WTC11 (cell line): ENCODE data around the gene ACOXL.

Experiments used
- CREB1 ChIP-seq: sonication (generic); formaldehyde crosslinking; IDR thresholded peaks from 2 replicates; pipeline ENCODE4 v1.8.0; 2023; ENCODE audit warnings: mild to moderate bottlenecking, missing genetic modification reagents
- CTCF ChIP-seq: fragments of 200-600 bp; IDR thresholded peaks from 2 replicates; pipeline ENCODE4 v1.8.0; 2022; ENCODE audit warnings: antibody characterized with exemption
- GABPB1 ChIP-seq: sonication (generic); formaldehyde crosslinking; IDR thresholded peaks from 2 replicates; pipeline ENCODE4 v1.8.1; 2023; ENCODE audit warnings: mild to moderate bottlenecking, missing genetic modification reagents
- MAX ChIP-seq: sonication (generic); formaldehyde crosslinking; IDR thresholded peaks from 2 replicates; pipeline ENCODE4 v1.8.0; 2022; ENCODE audit warnings: mild to moderate bottlenecking, missing genetic modification reagents
- ZNF423 ChIP-seq: fragments of 250-450 bp; sonication (Bioruptor Pico); IDR thresholded peaks from 2 replicates; pipeline ENCODE4 v2.1.2; 2022; ENCODE audit warnings: mild to moderate bottlenecking, moderate library complexity
- TF ChIP-seq, protein P1 (sequence below): sonication (generic); formaldehyde crosslinking; IDR thresholded peaks from 2 replicates; pipeline ENCODE4 v1.8.1; 2022; ENCODE audit warnings: low read depth, missing genetic modification reagents, borderline replicate concordance
- TF ChIP-seq, protein P2 (sequence below): sonication (generic); formaldehyde crosslinking; IDR thresholded peaks from 2 replicates; pipeline ENCODE4 v1.8.1; 2023; ENCODE audit warnings: mild to moderate bottlenecking, missing genetic modification reagents, moderate library complexity
- TF ChIP-seq, protein P3 (sequence below): fragments of 250-450 bp; sonication (Bioruptor Pico); IDR thresholded peaks from 2 replicates; pipeline ENCODE4 v2.1.2; 2022; ENCODE audit warnings: mild to moderate bottlenecking, moderate library complexity
- TF ChIP-seq, protein P4 (sequence below): sonication (generic); formaldehyde crosslinking; IDR thresholded peaks from 2 replicates; pipeline ENCODE4 v1.8.0; 2023; ENCODE audit warnings: missing genetic modification reagents, mild to moderate bottlenecking, borderline replicate concordance

- TF ChIP-seq CREB1 (no peak), CTCF (no peak), ZNF423 (CRISPR knock-in tag) (no peak), GABPB1 (CRISPR knock-in tag) (no peak), MAX (CRISPR knock-in tag) (no peak)
- TF ChIP-seq, protein P1, sequence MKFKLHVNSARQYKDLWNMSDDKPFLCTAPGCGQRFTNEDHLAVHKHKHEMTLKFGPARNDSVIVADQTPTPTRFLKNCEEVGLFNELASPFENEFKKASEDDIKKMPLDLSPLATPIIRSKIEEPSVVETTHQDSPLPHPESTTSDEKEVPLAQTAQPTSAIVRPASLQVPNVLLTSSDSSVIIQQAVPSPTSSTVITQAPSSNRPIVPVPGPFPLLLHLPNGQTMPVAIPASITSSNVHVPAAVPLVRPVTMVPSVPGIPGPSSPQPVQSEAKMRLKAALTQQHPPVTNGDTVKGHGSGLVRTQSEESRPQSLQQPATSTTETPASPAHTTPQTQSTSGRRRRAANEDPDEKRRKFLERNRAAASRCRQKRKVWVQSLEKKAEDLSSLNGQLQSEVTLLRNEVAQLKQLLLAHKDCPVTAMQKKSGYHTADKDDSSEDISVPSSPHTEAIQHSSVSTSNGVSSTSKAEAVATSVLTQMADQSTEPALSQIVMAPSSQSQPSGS = no peak
- TF ChIP-seq, protein P2, sequence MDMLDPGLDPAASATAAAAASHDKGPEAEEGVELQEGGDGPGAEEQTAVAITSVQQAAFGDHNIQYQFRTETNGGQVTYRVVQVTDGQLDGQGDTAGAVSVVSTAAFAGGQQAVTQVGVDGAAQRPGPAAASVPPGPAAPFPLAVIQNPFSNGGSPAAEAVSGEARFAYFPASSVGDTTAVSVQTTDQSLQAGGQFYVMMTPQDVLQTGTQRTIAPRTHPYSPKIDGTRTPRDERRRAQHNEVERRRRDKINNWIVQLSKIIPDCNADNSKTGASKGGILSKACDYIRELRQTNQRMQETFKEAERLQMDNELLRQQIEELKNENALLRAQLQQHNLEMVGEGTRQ (CRISPR knock-in tag) = no peak
- TF ChIP-seq, protein P3, sequence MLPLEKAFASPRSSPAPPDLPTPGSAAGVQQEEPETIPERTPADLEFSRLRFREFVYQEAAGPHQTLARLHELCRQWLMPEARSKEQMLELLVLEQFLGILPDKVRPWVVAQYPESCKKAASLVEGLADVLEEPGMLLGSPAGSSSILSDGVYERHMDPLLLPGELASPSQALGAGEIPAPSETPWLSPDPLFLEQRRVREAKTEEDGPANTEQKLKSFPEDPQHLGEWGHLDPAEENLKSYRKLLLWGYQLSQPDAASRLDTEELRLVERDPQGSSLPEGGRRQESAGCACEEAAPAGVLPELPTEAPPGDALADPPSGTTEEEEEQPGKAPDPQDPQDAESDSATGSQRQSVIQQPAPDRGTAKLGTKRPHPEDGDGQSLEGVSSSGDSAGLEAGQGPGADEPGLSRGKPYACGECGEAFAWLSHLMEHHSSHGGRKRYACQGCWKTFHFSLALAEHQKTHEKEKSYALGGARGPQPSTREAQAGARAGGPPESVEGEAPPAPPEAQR (CRISPR knock-in tag) = no peak
- TF ChIP-seq, protein P4, sequence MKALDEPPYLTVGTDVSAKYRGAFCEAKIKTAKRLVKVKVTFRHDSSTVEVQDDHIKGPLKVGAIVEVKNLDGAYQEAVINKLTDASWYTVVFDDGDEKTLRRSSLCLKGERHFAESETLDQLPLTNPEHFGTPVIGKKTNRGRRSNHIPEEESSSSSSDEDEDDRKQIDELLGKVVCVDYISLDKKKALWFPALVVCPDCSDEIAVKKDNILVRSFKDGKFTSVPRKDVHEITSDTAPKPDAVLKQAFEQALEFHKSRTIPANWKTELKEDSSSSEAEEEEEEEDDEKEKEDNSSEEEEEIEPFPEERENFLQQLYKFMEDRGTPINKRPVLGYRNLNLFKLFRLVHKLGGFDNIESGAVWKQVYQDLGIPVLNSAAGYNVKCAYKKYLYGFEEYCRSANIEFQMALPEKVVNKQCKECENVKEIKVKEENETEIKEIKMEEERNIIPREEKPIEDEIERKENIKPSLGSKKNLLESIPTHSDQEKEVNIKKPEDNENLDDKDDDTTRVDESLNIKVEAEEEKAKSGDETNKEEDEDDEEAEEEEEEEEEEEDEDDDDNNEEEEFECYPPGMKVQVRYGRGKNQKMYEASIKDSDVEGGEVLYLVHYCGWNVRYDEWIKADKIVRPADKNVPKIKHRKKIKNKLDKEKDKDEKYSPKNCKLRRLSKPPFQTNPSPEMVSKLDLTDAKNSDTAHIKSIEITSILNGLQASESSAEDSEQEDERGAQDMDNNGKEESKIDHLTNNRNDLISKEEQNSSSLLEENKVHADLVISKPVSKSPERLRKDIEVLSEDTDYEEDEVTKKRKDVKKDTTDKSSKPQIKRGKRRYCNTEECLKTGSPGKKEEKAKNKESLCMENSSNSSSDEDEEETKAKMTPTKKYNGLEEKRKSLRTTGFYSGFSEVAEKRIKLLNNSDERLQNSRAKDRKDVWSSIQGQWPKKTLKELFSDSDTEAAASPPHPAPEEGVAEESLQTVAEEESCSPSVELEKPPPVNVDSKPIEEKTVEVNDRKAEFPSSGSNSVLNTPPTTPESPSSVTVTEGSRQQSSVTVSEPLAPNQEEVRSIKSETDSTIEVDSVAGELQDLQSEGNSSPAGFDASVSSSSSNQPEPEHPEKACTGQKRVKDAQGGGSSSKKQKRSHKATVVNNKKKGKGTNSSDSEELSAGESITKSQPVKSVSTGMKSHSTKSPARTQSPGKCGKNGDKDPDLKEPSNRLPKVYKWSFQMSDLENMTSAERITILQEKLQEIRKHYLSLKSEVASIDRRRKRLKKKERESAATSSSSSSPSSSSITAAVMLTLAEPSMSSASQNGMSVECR (CRISPR knock-in tag) = no peak
Measured at GRCh38 chr2:110959198-110959597, 226.8 kb downstream of the ACOXL start.
